DMS79 treated with DMSO at 0.1 percent for 48 hours (cell line): Measurements from ENCODE around the gene CTBP1.

Source experiments
- DNase-seq: peaks from one replicate; lab custom pipeline; 2025; lab: John Stamatoyannopoulos, UW

Gene CTBP1

GRCh38 chr4:1249731-1250526 is 999 bp upstream of the CTBP1 start:
- DNase-seq, result peak; percentile 17

GRCh38 chr4:1249148-1249730 is 309 bp upstream of the CTBP1 start:
- DNase-seq, result peak; percentile 27

GRCh38 chr4:1247864-1248244 is 1.1 kb downstream of the CTBP1 start:
- DNase-seq, result no peak

GRCh38 chr4:1246901-1247863 is 1.7 kb downstream of the CTBP1 start:
- no peak for DNase-seq

GRCh38 chr4:1246111-1246881 is 2.6 kb downstream of the CTBP1 start:
- no peak for DNase-seq

GRCh38 chr4:1245481-1246051 is 3.4 kb downstream of the CTBP1 start:
- no peak for DNase-seq

GRCh38 chr4:1244978-1245471 is 3.9 kb downstream of the CTBP1 start:
- DNase-seq, result no peak

GRCh38 chr4:1244081-1244977 is 4.6 kb downstream of the CTBP1 start:
- no peak for DNase-seq

- DNase-seq, result no peak
These were observed 5.4 kb downstream of the CTBP1 start for GRCh38 chr4:1243451-1244080.

- DNase-seq, result no peak
These were observed 6.2 kb downstream of the CTBP1 start for GRCh38 chr4:1242506-1243450.

GRCh38 chr4:1241936-1242505 is 6.9 kb downstream of the CTBP1 start:
- no peak for DNase-seq

GRCh38 chr4:1241466-1241935 is 7.4 kb downstream of the CTBP1 start:
- DNase-seq, result no peak

- DNase-seq, result no peak
These were observed 8.0 kb downstream of the CTBP1 start for GRCh38 chr4:1240721-1241465.

- DNase-seq, result no peak
These were observed 9.0 kb downstream of the CTBP1 start for GRCh38 chr4:1239950-1240307.

- DNase-seq, result no peak
These were observed 9.6 kb downstream of the CTBP1 start for GRCh38 chr4:1239141-1239949.

- no peak for DNase-seq
These were observed 10.3 kb downstream of the CTBP1 start for GRCh38 chr4:1238676-1239000.
